Mesendoderm (in vitro differentiated cells): ENCODE measurements around the gene DPYD.

Experiments
- DNase-seq: peaks from one replicate; pipeline ENCODE4 v3.0.0; 2013
- H2AK5ac ChIP-seq: 2 replicates; pipeline ENCODE4 v1.6.1; 2013; ENCODE audit warnings: low read length, inconsistent platforms
- H2BK120ac ChIP-seq: 2 replicates; pipeline ENCODE4 v1.6.1; 2013; ENCODE audit warnings: low read depth, mild to moderate bottlenecking, low read length, moderate library complexity, mixed read lengths
- H2BK15ac ChIP-seq: replicated peaks from 2 replicates; pipeline ENCODE4 v1.6.1; 2013; ENCODE audit warnings: low read depth, mild to moderate bottlenecking, moderate library complexity
- H2BK5ac ChIP-seq: 2 replicates; pipeline ENCODE4 v1.6.1; 2013; ENCODE audit warnings: low read length, inconsistent platforms
- H3K18ac ChIP-seq: 2 replicates; pipeline ENCODE4 v1.6.1; 2013; ENCODE audit warnings: mild to moderate bottlenecking, low read length, mixed read lengths
- H3K23ac ChIP-seq: one replicate; pipeline ENCODE4 v1.6.1; 2013; ENCODE audit warnings: low read length
- H3K27ac ChIP-seq: 2 replicates; pipeline ENCODE4 v1.5.1; 2013; ENCODE audit warnings: low read depth, mild to moderate bottlenecking, inconsistent platforms, low read length, moderate library complexity
- H3K27me3 ChIP-seq: 2 replicates; pipeline ENCODE4 v1.6.1; 2013; ENCODE audit warnings: low read length, control low read depth, mild to moderate bottlenecking, inconsistent platforms; ENCODE audit not compliant: insufficient read depth, poor library complexity
- H3K36me3 ChIP-seq: 2 replicates; pipeline ENCODE4 v1.6.1; 2013; ENCODE audit warnings: low read length, inconsistent platforms; ENCODE audit not compliant: control insufficient read depth, insufficient read depth
- H3K4ac ChIP-seq: one replicate; pipeline ENCODE4 v1.6.1; 2013; ENCODE audit warnings: low read depth, mild to moderate bottlenecking, low read length, moderate library complexity
- H3K4me1 ChIP-seq: 2 replicates; pipeline ENCODE4 v1.6.1; 2013; ENCODE audit warnings: low read depth, low read length, inconsistent platforms; ENCODE audit not compliant: control insufficient read depth
- H3K4me2 ChIP-seq: 2 replicates; pipeline ENCODE4 v1.6.1; 2013; ENCODE audit warnings: low read length
- H3K4me3 ChIP-seq: 2 replicates; pipeline ENCODE4 v1.5.1; 2013; ENCODE audit warnings: mild to moderate bottlenecking, low read length
- H3K56ac ChIP-seq: one replicate; pipeline ENCODE4 v1.6.1; 2013; ENCODE audit warnings: low read length
- H3K79me1 ChIP-seq: 2 replicates; pipeline ENCODE4 v1.6.1; 2013; ENCODE audit warnings: low read length, inconsistent platforms
- H3K79me2 ChIP-seq: 2 replicates; pipeline ENCODE4 v1.6.1; 2013; ENCODE audit warnings: mild to moderate bottlenecking, low read length; ENCODE audit not compliant: control insufficient read depth, insufficient read depth
- H3K9ac ChIP-seq: 2 replicates; pipeline ENCODE4 v1.6.1; 2013; ENCODE audit warnings: low read length, inconsistent platforms
- H4K5ac ChIP-seq: one replicate; pipeline ENCODE4 v1.6.1; 2013; ENCODE audit warnings: low read length
- H4K8ac ChIP-seq: one replicate; pipeline ENCODE4 v1.6.1; 2013; ENCODE audit warnings: low read depth, mild to moderate bottlenecking, control low read depth, low read length, moderate library complexity
- WGBS: extraction: QIAGEN DNeasy Blood & Tissue Kit; methylation state at CpG from one replicate; pipeline ENCODE4 v1.1.7; 2013; ENCODE audit warnings: low lambda C conversion rate, missing lambda C conversion rate; ENCODE audit not compliant: insufficient coverage; ENCODE audit errors: extremely low coverage; 5-methylcytosine and 5-hydroxymethylcytosine counted together

DPYD gene

DNA sequence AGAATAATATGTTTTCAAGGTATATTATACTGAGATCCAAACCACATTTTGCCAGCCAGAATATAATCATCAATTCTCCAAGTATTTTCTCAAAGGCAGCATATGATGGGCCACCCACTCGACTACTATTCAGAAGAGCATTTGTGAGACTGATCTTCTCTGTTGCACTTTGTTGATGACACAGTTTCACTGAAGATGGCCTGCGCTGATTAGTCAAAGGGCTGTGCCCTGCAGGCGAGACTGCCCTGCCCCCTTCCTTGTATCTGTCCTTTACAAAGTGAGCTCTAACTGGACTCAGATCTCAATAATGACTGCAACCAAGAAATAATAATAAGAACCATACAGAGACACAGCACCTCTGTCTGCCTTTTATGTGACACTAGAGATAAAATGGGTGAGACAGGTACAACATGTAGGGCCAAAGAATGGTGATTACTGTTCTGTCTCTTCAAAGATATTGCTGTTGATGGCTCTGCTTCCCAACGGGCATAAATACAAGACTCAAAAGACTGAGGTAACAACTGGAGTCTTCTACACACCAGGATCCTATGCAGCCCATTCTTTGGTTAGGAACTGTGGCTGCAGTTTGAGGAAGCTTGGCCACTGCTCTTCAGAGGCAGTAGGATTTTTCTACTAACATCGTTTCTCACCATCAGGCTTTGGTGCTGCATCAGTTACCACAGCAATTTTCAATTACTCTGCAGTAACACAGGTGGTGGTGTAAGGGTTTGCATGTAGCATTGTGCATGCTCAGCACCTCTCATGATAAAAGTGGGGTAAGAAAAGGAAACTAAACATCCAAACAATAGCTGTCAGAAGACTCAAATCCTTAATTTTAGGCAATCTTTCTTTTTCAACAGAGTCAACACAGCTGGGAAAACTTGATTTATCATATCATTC, 718.1 kb downstream of the DPYD start:
- H3K27me3 ChIP-seq: no peaks in the 10 kb centered on the region
- no peak overlapping the region for H2BK15ac ChIP-seq
- no peaks in the 10 kb centered on the region for H3K36me3 ChIP-seq
- no peak overlapping the region for H3K56ac ChIP-seq
- no peak overlapping the region for H3K4ac ChIP-seq
- no peak overlapping the region for H3K18ac ChIP-seq
- H2BK120ac ChIP-seq: no peak overlapping the region
- H3K79me1 ChIP-seq: no peaks in the 10 kb centered on the region
- DNase-seq: peak; percentile 36
- no peak overlapping the region for H3K4me3 ChIP-seq
- no peak overlapping the region for H4K8ac ChIP-seq
- H3K9ac ChIP-seq: no peak overlapping the region
- no peaks in the 10 kb centered on the region for H3K79me2 ChIP-seq
- no peak overlapping the region for H2AK5ac ChIP-seq
- no peak overlapping the region for H4K5ac ChIP-seq
- H3K4me2 ChIP-seq: no peak overlapping the region
- no peaks in the 10 kb centered on the region for H3K4me1 ChIP-seq
- no peak overlapping the region for H2BK5ac ChIP-seq
- WGBS: no CpG with 5 or more reads among the region's 5 CpGs
- no peak overlapping the region for H3K27ac ChIP-seq
- H3K23ac ChIP-seq: no peak overlapping the region

DNA sequence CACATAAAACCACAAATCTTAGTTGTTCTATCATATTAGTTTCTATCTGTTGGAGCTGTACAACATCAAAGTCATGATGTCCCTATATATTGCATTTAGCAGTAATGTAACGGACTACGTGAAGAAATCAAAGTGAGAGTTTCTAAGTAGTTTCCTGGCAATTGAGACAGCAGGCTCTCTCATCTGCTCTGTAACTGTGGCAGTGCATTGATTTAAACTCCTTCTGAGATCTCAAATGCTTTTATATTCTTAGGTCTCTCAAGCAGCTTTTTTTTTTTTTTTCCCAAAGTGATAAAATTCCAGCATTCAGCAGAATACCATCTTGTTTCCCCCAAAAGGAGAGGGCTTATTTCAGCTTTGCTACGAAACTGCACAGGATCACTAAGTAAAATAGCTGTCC, 719.2 kb downstream of the DPYD start:
- H3K27me3 ChIP-seq: no peaks in the 10 kb centered on the region
- H3K79me2 ChIP-seq: no peaks in the 10 kb centered on the region
- no peak overlapping the region for H3K18ac ChIP-seq
- no peak overlapping the region for H4K8ac ChIP-seq
- H3K56ac ChIP-seq: no peak overlapping the region
- no peaks in the 10 kb centered on the region for H3K4me1 ChIP-seq
- no peak overlapping the region for H3K4ac ChIP-seq
- H3K36me3 ChIP-seq: no peaks in the 10 kb centered on the region
- H3K23ac ChIP-seq: no peak overlapping the region
- no peak overlapping the region for H3K9ac ChIP-seq
- no peak overlapping the region for H3K4me3 ChIP-seq
- H3K27ac ChIP-seq: no peak overlapping the region
- H2BK15ac ChIP-seq: no peak overlapping the region
- WGBS: no CpG with 5 or more reads among the region's 3 CpGs
- no peak overlapping the region for H2BK120ac ChIP-seq
- H2BK5ac ChIP-seq: no peak overlapping the region
- H3K79me1 ChIP-seq: no peaks in the 10 kb centered on the region
- H2AK5ac ChIP-seq: no peak overlapping the region
- DNase-seq: no peak
- no peak overlapping the region for H3K4me2 ChIP-seq
- no peak overlapping the region for H4K5ac ChIP-seq

DNA sequence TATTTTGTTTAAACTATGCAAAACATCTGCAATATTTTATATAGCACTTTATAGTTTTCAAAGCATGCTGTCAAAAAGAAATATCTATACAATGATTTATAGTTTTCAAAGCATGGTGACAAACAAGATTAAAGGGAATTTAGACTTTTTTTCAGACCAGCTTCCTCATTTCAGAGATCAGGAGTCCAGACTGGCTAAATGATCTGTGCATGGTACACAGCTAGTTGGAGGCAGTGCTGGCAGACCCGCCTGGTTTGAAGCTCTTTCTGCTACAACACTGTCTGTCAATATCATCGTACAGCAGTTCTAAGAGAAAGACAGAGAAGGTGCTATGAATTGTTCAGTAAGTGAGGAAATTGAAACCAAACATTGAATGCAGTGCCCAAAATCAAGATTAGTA, 720.2 kb downstream of the DPYD start:
- no peak overlapping the region for H4K8ac ChIP-seq
- no peaks in the 10 kb centered on the region for H3K36me3 ChIP-seq
- H3K79me2 ChIP-seq: no peaks in the 10 kb centered on the region
- no peak overlapping the region for H2BK120ac ChIP-seq
- H3K27me3 ChIP-seq: no peaks in the 10 kb centered on the region
- H3K9ac ChIP-seq: no peak overlapping the region
- H3K4ac ChIP-seq: no peak overlapping the region
- DNase-seq: no peak
- H3K79me1 ChIP-seq: no peaks in the 10 kb centered on the region
- no CpG with 5 or more reads among the region's 2 CpGs for WGBS
- no peak overlapping the region for H3K4me3 ChIP-seq
- H3K23ac ChIP-seq: no peak overlapping the region
- H2BK15ac ChIP-seq: no peak overlapping the region
- no peak overlapping the region for H3K18ac ChIP-seq
- no peak overlapping the region for H2AK5ac ChIP-seq
- H3K4me1 ChIP-seq: no peaks in the 10 kb centered on the region
- no peak overlapping the region for H4K5ac ChIP-seq
- no peak overlapping the region for H2BK5ac ChIP-seq
- no peak overlapping the region for H3K56ac ChIP-seq
- H3K27ac ChIP-seq: no peak overlapping the region
- H3K4me2 ChIP-seq: no peak overlapping the region

DNA sequence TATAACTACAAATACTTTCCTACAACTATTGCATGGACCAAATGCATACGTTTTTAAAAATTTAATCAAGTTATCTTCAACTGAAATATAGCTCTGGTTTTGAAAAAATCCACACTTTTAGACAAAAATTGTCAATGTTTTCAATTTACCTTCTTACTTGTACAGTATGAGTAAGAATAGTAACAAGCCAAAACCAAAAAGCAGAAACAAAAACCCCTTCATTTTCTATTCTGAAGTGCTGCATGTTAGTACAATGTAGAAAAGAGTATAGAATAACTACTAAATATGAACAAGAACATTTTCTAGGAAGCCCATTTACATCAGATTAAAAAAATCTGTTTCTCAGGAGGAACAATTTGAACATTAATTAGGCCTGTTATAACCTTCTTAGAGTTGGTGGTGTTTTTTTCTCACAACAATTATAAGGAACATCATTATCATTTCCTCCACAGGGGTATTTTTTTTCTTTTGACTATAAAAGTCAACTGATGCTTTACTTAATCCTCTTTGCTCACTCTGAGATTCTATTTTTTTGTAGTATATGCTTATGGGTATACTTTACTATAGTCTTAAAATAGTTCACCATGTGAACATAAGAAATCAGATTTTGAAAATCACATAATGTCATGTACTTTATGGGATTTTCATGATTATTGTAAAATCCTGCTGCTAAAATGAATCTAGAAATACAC, 723.9 kb downstream of the DPYD start:
- no peak overlapping the region for H3K23ac ChIP-seq
- H2BK5ac ChIP-seq: no peak overlapping the region
- H3K4me2 ChIP-seq: no peak overlapping the region
- H3K4ac ChIP-seq: no peak overlapping the region
- no peak overlapping the region for H2AK5ac ChIP-seq
- no peak overlapping the region for H3K56ac ChIP-seq
- H3K18ac ChIP-seq: no peak overlapping the region
- H2BK120ac ChIP-seq: no peak overlapping the region
- no peak overlapping the region for H3K4me3 ChIP-seq
- DNase-seq: no peak
- H3K36me3 ChIP-seq: no peaks in the 10 kb centered on the region
- H3K27me3 ChIP-seq: no peaks in the 10 kb centered on the region
- H3K27ac ChIP-seq: no peak overlapping the region
- H3K79me1 ChIP-seq: no peaks in the 10 kb centered on the region
- no CpG with 5 or more reads among the region's 1 CpG for WGBS
- H3K4me1 ChIP-seq: no peaks in the 10 kb centered on the region
- H3K9ac ChIP-seq: no peak overlapping the region
- no peak overlapping the region for H4K5ac ChIP-seq
- no peak overlapping the region for H4K8ac ChIP-seq
- H2BK15ac ChIP-seq: no peak overlapping the region
- no peaks in the 10 kb centered on the region for H3K79me2 ChIP-seq

DNA sequence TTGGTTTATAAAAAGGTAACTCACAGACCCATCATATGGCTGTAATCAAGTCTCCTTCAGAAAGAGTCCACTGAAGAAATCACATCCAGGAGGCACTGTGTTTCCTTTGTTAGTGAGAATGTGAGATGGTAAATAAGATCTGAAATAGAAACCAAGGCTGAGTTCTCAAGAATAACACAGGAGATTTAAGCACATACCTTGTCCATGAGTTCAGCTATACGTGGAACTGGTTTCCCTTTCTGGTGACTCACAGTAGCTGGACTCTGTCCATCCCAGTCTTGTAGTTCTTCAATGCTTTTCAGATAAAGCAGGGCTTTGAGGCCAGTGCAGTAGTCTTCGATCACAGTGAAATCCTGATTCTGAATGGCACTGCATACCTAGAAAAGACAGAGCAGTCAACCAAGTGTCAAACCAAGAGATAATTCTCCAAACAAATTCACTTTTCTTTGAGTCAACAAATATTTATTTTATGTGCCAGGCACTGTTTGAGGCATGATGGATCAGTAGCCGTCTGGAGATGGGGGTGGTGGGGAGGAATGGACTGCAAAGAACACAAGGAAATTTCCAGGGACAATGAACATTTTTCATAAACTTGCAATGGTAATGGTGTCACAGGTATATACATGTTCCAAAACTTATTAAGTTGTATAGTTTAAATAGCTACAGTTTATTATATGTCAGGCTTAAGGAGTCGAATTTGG, 727.8 kb downstream of the DPYD start:
- no peaks in the 10 kb centered on the region for H3K4me1 ChIP-seq
- no peak overlapping the region for H3K27ac ChIP-seq
- WGBS: no CpG with 5 or more reads among the region's 4 CpGs

More for the DNA sequence above, 727.8 kb downstream of the DPYD start:
- no peak overlapping the region for H4K8ac ChIP-seq
- no peaks in the 10 kb centered on the region for H3K79me1 ChIP-seq
- no peaks in the 10 kb centered on the region for H3K79me2 ChIP-seq
- no peaks in the 10 kb centered on the region for H3K36me3 ChIP-seq
- DNase-seq: peak; percentile 9
- no peak overlapping the region for H3K4me2 ChIP-seq
- H3K4ac ChIP-seq: no peak overlapping the region
- H3K4me3 ChIP-seq: no peak overlapping the region
- no peak overlapping the region for H2BK5ac ChIP-seq
- H4K5ac ChIP-seq: no peak overlapping the region
- H3K56ac ChIP-seq: no peak overlapping the region
- H2AK5ac ChIP-seq: no peak overlapping the region
- H2BK120ac ChIP-seq: no peak overlapping the region
- no peak overlapping the region for H3K18ac ChIP-seq
- no peak overlapping the region for H2BK15ac ChIP-seq
- no peaks in the 10 kb centered on the region for H3K27me3 ChIP-seq
- no peak overlapping the region for H3K9ac ChIP-seq
- no peak overlapping the region for H3K23ac ChIP-seq
